NCI-H345 treated with DMSO at 0.1 percent for 48 hours (cell line): ENCODE data around the gene MTF2.

ENCODE experiments used
- DNase-seq: peaks from one replicate; lab custom pipeline; 2025; ENCODE audit not compliant: unreplicated experiment; lab: John Stamatoyannopoulos, UW

The MTF2 gene

DNA sequence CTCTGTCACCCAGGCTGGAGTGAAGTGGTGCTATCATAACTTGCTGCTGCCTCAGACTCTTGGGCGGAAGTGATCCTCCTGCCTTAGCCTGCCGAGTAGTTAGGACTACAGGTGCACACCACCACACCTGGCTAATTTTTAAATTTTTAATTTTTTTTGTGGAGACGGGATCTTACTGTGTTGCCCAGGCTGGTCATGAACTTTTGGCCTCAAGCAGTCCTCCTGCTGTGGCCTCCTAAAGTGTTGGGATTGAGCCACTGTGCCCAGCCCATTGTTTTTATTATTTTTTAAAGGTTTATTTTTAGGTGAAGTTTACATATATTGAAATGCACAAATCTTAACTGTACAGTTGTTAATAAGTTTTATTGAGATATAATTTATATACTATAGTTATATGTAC lies 3.2 kb downstream of the MTF2 start:
- DNase-seq: no peak

DNA sequence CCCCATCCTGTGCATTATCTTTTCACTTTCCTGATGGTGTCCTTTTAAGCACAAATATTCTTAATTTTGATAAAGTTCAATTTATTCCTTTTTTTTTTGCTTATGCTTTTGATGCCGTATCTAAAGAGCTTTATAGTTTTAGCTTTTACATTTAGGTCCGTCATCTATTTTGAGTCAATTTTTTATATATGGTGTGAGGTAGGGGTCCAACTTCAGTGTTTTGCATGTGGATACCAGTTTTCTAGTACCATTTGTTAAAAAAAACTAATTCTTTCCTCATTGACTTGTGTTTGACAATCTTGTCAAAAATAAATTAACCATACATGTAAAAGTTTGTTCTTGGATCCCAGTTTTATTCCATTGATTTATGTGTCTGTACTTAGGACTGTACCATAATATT lies 4.9 kb downstream of the MTF2 start:
- DNase-seq: no peak

DNA sequence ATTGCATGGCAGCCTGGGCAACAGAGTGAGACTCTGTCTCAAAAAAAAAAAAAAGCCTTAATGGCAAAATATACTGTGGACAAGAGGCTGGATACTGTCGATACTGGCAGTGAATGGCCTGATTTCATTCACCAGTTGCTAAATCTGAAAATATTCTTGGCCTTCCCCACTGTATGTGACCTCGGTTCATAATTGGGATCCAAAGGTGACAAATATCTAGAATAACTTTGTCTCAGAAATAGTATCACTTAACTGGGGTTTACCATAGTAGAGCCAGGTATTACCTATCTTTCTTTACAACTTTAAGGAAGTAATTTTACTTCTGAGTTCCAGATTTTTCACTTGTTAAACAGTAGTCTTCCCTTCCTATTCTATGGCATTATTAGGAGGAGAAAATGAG lies 8.4 kb downstream of the MTF2 start:
- no peak for DNase-seq

DNA sequence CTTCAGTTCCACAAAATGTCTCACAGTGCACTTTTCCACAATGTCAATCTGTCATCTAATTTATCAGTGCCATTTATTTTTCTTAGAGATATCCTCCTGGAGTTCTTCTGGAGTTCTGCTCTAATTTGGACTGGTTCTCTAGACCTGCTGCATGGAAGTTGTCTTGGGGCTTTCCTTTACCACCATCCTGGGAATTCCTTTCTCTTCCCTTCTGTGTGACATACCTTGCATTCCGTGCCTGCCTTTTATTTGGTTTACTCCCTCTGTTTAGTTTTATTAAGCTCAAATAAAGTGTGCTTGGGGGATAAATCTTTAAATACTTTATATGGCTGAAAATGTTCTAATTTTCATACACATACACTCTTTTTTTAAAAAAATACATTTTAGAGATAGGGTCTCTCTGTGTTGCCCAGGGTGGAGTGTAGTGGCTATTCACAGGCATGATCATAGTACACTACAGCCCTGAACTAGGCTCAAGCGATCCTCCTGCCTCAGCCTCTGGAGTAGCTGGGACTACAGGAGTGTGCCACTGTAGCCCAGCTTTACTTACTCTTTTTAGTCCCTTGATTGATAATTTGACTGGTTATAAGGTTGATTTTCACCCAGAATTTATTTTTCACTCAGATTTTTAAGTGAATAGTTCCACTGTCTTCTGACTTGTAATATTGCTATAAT lies 14.4 kb downstream of the MTF2 start:
- no peak for DNase-seq

DNA sequence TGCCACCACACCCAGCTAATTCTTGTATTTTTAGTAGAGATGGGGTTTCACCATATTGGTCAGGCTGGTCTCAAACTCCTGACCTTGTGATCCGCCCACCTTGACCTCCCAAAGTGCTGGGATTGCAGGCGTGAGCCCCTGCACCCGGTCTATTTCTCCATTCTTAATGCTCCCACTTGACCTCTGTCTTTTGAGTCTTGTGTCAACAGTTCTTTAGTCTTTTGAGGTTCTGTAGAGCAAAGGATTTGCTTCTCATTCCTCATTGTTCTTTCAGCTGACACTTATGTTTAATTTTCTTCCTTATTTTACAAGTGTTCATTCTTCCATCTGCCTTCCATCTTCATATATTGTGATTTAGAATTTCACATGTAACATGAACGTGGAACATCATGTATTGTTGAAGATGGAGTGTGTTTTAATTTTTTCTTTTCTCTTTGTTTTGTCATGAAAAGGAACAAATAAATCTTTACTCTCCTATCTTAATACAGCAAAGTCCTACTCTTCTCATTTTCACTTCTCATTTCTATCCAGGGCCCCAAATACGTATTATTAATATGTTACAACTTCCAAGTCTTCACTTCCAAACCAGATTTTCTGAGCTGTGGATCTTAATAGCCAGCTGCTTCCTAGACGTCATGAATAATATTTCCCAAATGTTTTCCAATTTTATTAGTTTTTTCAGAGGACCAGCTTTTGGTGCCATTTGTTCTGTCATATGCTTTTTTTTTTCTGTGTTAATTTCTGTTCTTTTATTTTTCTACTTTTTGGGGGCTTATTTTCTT lies 16.9 kb downstream of the MTF2 start:
- no peak for DNase-seq

DNA sequence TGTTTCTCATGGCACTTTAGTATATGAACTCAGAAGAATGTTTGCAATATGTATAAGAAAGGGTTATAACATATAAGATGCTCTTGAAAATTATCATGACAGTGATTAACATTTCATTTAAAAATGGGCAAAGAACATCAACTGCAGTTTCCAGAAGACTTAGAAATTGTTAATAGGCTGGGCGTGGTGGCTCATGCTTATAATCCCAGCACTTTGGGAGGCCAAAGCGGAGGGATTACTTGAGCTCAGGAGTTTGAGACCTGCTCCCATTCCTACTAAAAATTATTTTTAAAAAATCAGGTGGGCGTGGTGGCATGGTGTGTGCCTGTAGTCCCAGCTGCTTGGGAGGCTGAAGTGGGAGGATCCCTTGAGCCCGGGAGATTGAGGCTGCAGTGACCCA lies 23.1 kb downstream of the MTF2 start:
- no peak for DNase-seq

DNA sequence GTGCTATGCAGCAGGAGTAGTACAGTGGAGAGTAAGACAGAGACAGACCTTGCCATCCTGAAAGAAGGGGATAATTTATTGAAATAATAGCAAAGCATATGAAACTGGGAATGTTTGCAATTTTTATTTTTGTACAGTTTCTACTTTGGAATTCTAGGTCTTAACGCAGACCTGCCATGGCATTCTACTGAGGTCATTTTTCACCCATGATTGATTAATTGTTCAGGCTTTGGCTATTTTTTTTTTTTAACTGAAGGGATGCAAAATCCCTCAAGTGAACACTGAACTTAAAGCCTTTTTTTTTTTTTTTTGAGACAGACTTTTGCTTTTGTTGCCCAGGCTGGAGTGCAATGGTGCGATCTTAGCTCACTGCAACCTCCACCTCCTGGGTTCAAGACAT lies 27.1 kb downstream of the MTF2 start:
- DNase-seq: no peak

DNA sequence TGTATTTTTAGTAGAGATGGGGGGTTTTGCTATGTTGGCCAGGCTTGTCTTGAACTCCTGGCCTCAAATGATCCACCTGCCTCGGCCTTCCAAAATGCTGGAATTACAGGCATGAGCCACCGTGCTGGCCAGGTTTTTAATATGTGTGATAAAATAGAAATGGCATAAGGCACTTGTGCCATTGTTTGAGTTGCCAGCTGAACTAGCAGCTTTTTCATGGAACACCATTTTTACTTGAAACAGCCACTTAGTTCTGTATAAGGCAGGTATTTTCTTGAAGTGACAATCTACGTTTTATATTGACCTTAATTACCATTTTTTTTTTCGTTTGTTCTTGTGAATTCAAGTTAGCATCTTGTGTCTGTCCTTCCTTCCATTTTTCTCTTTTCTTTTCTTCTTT lies 28.3 kb downstream of the MTF2 start:
- DNase-seq: no peak

DNA sequence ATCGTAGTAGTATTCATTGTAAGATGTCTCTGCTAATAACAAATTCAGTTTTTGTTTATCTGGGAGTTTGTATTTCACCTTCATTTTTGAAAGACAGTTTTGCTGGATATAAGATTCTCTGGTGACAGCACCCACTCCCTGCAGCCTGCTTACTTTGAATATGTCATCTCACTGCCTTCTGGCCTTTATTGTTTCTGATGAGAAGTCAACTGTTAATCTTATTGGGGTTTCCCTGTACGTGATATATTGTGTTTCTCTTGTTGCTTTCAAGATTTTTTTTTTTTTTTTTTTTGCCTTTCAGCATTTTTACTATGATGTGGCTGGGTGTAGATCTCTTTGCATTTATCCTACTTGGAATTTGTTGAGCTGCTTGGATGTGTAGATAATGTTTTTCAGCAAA lies 29.3 kb downstream of the MTF2 start:
- DNase-seq: no peak

DNA sequence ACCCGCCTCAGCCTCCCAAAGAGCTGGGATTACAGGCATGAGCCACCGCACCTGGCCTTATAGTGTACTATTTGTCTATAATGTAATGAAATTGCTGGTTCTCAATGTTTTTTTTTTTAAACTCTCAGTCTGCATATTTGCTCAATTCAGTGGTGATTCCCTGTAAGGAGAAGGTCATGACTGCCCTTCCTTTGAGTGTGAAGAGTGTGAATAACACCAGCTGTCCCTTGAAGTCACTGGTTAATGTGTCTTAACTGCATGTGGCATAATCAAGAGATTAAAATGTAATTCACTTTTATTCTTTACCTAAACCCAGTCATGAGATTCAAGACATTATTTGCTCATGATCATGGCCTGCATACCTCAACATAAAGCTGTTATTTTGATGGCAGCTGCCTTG lies 30.5 kb downstream of the MTF2 start:
- DNase-seq: no peak

DNA sequence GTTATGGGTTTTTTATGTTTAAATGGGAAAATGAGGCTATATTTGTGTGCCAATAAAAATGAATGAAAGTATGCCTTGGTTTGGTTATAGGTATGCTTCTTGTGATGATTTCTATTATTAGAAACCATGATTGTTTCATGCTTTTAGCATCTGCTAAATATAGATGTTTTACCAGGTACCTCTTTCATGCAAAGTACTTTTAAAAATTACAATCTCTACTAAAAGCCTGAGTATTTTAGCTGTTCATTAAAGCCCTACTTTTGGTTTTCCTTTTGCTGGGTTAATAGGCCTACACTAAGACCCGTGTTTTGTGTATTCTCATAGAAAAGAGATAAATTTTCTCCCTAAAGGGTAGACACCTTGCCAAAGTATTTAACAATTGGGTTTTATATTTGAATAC lies 32.0 kb downstream of the MTF2 start:
- no peak for DNase-seq

DNA sequence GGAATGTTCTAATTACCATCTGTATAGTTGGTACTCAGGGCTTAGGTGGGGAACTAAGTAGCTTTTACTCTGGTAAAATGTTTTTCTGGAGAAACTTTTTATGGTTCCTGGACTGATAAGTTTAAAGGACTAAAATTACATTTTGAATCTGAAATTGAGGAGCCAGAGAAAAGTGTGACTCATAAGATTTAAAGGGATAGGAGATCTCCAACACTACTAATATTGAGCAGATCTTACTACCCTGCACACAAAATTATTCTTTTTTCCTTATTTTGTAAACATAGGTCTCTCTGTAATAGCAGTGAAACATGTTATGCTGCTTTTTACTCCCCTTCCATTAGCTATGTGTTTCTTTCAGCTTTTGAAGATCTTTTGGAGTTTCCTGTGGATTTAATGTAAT lies 32.5 kb downstream of the MTF2 start:
- DNase-seq: no peak

DNA sequence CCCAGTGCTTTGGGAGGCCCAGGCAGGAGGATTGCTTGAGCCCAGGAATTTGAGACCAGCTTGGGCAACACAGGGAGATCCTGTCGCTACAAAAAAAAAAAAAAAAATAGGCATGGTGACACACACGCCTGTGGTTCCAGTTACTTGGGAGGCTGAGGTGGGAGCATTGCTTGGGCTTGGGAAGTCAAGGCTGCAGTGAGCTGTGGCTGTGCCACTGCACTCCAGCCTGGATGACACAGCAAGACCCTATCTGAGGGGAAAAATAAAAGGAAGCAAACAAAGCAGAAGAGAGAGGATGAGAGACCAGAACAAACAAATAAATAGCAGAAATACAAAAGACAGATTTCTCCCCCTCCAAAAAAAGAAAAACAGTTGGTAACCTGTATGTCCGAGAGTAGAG lies 34.0 kb downstream of the MTF2 start:
- no peak for DNase-seq

DNA sequence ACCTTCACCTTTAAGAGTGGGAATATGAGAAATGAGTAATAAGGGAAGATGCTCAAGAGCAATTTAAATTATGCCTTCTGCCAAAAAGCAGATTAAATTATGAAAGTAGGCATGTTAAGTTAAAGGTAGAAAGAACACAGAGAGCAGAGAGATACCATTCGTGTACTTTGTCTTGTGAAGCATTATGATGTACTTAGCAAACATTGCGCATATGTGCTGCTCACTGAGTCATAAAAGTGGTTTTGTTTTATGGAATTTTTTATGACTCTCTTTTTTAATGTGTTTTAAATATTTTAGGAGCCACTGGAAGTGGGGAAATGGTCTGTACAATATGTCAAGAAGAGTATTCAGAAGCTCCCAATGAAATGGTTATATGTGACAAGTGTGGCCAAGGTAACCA lies 35.3 kb downstream of the MTF2 start:
- no peak for DNase-seq

DNA sequence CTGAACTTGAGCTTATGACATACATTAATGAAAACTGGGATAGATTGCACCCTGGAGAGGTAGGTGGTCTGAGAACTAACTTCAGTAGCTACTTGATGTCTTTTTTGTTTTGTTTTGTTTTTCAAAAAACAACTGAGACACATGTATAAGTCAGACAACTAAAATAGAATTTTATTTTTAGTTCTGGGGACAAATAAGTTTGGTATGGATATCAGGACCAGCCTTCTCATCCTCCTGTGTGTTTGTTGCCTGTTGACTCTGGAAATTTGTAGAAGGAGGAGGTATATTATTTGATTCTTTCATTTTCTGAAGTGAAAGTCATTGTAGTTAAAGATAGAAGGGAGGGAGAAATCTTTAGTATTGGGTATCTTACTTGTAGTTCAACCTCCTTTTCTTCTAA lies 41.5 kb downstream of the MTF2 start:
- no peak for DNase-seq

DNA sequence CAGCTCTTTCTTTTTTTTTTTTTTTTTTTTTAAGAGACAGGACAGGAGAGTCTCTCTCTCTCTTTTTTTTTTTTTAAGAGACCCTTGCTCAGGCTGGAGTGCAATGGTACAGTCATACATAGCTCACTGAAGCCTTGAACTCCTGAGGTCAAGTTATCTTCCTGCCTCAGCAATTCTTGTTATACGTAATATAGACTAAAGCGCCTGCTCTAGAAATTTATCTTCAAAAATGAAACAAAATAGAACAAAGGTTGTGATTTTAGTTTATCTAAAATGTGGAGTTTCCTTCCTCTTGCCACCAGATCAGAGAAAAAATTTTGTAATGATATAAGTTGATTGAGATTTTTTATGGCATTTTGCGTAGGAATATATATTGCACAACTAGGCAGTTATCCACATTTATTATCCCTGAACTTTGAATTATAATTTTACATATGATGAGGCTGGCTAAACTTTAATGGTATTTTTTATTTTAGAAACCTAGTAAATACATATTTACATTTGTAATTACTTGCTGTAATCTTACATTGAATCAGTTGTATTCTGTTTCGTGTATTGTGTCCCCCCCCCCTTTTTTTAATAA lies 44.2 kb downstream of the MTF2 start:
- no peak for DNase-seq

DNA sequence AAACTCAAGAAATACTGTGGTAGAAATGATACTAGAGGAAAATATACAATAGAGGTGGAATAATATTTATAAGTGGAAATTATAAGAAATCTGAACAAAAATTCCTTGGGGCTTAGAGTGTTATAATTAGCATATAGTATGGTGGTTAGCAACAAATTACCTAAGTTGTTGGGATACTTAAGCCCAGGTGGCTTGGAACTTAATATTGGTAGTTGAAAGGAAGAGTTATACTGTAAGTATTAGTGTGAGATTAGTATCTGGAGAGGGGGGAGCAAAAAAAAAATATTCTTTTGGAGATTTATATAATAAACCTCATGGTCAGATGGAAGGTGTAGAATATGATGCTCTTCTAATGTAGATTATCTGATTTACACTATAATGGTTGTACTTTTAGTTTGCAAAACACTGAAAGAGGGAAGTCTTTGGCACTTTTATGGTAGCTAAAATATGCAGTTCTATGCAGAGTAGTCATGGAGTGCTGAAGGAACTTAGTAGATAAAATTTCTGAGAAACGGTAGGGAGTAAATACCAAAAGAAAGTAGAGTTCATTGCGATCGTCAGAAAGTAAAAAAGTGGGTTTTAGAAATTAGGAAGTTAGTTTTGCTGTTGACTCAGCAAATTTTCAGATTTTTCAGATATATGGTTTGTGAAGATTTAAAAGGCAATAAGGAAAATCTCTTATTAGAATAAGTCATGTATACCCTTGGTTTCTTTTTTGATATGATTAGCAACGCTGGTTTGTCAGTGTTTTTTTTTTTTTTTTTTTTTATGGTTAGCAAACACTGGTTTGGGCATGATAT lies 45.7 kb downstream of the MTF2 start:
- DNase-seq: no peak

DNA sequence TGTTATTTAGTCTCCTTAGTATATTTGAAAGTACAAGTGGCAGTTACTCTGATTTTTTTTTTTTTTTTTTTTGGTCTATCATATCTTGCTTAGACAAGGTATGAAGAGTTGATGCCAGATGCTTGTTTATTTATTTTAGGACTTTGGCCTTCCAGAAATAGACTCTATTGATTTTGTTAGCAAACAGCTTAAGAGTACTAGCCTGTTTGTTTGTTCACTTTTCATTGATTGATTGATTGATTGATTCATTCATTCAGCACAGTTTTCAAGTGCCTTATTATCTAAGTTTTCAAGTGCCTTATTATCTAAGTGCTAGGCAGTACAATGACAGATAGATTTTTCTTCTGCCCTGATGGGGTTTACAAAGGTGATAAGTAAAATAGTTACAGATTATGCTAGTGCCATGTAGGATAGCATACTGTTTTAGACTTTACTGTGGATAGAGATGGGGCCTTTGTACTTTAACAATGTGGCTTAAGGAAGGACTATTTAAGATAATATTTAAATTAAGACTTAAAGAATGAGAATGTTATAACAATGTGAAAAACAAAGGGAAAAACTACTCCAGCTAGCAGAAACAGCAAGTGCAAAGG lies 50.5 kb downstream of the MTF2 start:
- DNase-seq: peak; percentile 52

DNA sequence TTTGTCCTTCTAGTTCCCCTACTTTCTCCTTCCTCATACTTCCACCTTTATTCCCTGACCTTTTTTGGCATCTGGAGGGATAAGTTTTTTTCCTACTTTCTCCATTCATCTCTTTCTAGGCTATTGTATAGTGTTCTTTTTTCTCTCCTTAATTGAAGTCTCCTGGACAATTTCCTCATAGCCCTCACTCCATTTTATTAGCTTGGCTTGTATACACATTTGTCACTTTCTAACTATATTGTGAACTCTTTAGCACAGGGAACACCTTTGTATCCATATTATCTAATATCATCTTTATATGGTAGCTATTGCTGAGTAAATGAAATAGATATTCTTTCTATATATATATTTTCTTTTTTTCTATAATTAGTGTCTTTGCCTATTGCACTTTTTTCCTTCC lies 53.6 kb downstream of the MTF2 start:
- no peak for DNase-seq

DNA sequence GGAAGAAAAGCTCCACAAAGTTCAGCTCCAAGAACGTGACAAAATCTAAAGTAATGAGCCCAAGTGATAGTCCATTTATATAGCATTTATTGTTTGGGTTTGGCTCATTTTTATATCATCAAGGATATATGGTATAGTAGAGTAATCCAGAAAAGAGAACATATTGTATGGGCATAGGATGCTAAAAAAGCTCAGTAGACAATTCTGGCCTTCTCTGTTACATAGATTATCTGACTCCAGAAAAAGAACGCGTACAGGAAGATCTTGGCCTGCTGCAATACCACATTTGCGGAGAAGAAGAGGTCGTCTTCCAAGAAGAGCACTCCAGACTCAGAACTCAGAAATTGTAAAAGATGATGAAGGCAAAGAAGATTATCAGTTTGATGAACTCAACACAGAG lies 57.4 kb downstream of the MTF2 start:
- no peak for DNase-seq

DNA sequence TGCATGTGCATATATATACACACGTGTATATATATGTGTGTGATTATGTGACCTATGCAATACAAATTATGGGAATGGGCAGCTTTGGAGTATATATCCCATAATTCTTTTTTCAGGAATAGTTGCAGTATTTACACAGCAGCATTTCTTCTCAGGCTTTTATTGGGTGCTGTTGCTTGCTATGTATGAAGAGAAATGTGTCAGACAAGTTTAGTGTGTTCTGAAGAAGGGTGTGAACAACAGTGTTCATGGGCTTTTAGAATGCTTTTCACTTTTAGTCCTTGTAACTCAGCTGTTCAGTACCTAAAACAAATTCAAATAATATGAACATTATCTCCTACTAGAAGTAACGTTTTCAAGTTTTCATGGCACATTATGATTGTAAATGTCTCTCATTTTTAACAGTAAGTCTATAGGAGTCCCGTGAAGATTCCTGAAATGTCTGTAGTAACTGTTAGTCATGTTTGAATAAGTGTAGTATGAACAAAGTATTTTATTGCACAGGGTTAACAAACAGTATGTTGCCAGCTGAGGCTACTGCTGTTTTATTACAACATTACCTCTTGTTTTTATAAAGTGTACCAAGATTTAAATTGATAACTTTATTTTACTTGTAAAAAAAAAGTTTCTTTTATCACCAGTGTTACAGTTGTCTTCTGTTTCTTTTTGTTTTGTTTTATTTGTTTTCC lies 58.7 kb downstream of the MTF2 start:
- DNase-seq: no peak
